GM19240 (cell line): Measurements from ENCODE around the gene PRKAG3.
"Not testable (repeated sequence)": the region's sequence is repeated elsewhere in the genome, so short reads cannot be mapped to it uniquely, and the experiment has no call there.

ENCODE experiments used
- DNase-seq: peaks from one replicate; pipeline ENCODE4 v3.0.0; 2011; ENCODE audit warnings: low spot score; ENCODE audit not compliant: insufficient read length

PRKAG3 gene

GRCh38 chr2:218863021-218863520, 31.5 kb upstream of the PRKAG3 start:
- DNase-seq: no peak

GRCh38 chr2:218861645-218862318, 30.2 kb upstream of the PRKAG3 start:
- DNase-seq: no peak

GRCh38 chr2:218860950-218861381, 29.4 kb upstream of the PRKAG3 start:
- DNase-seq: no peak

- DNase-seq: no peak
Measured at GRCh38 chr2:218859988-218860831, 28.6 kb upstream of the PRKAG3 start.

- no peak for DNase-seq
Measured at GRCh38 chr2:218859556-218859987, 28.0 kb upstream of the PRKAG3 start, which contains the start of gene WNT6. Gene WNT6 (plus strand): TSS chr2:218859805. CDS start chr2:218860038, 233 bp downstream.

GRCh38 chr2:218858671-218859555, 27.3 kb upstream of the PRKAG3 start:
- no peak for DNase-seq

GRCh38 chr2:218858138-218858445, 26.5 kb upstream of the PRKAG3 start:
- no peak for DNase-seq

GRCh38 chr2:218857371-218858137, 26.0 kb upstream of the PRKAG3 start:
- no peak for DNase-seq

GRCh38 chr2:218856896-218857243, 25.3 kb upstream of the PRKAG3 start:
- no peak for DNase-seq

- no peak for DNase-seq
Measured at GRCh38 chr2:218856167-218856895, 24.7 kb upstream of the PRKAG3 start.

- no peak for DNase-seq
Measured at GRCh38 chr2:218855305-218856166, 23.9 kb upstream of the PRKAG3 start.

GRCh38 chr2:218854860-218855259, 23.3 kb upstream of the PRKAG3 start:
- DNase-seq: no peak

- no peak for DNase-seq
Measured at GRCh38 chr2:218853766-218854165, 22.2 kb upstream of the PRKAG3 start.

- DNase-seq: peak; percentile 52
Measured at GRCh38 chr2:218852911-218853667, 21.5 kb upstream of the PRKAG3 start.

GRCh38 chr2:218851286-218851685, 19.7 kb upstream of the PRKAG3 start:
- DNase-seq: no peak

GRCh38 chr2:218850796-218851195, 19.2 kb upstream of the PRKAG3 start:
- DNase-seq: no peak

- no peak for DNase-seq
Measured at GRCh38 chr2:218849721-218850120, 18.1 kb upstream of the PRKAG3 start.

GRCh38 chr2:218846963-218847362, 15.4 kb upstream of the PRKAG3 start:
- not testable (repeated sequence) for DNase-seq
